ENCODE results near the gene EPB41L4B. TPM values are rescaled to one million over a fixed set of nuclear protein-coding genes. Genes with fewer than 3 reads are reported as not detected.

Gene EPB41L4B
- total RNA-seq, 1 experiment from 2014 or later: 4.6 TPM

GRCh38 chr9:109156708-109157107 lies 164.2 kb downstream of the EPB41L4B start:
- Mint-ChIP-seq H3K4me3 (ENCODE audit: low read depth, unreplicated experiment) (no peak overlapping the region), H3K36me3 (ENCODE audit: insufficient read depth, unreplicated experiment) (no peaks in the 10 kb centered on the region), H3K27me3 (ENCODE audit: unreplicated experiment) (no peaks in the 10 kb centered on the region), H3K9me3 (ENCODE audit: low read depth, unreplicated experiment) (no peaks in the 10 kb centered on the region), H3K27ac (ENCODE audit: unreplicated experiment) (no peak overlapping the region), H3K4me1 (ENCODE audit: low read depth, unreplicated experiment) (no peaks in the 10 kb centered on the region)
- no peak for TF ChIP-seq CTCF (IDR thresholded peaks at IDR 0.05; ENCODE audit: unreplicated experiment)
- CTCF ChIA-PET: interaction anchor here (0.7 kb wide), 1 partner anchor 643 kb away, joined by 3 read pairs; no protein-coding TSS in a partner anchor
- intact Hi-C loops (cut with micrococcal nuclease; ENCODE audit: unreplicated experiment): no loop called here
- BruUV-seq (replicated peaks): no TSS peak
- DNase-seq: no peak

- no peak for DNase-seq
- BruUV-seq (replicated peaks): no TSS peak
- Mint-ChIP-seq H3K4me3 (ENCODE audit: low read depth, unreplicated experiment) (no peak overlapping the region), H3K4me1 (ENCODE audit: low read depth, unreplicated experiment) (no peaks in the 10 kb centered on the region), H3K36me3 (ENCODE audit: insufficient read depth, unreplicated experiment) (no peaks in the 10 kb centered on the region), H3K9me3 (ENCODE audit: low read depth, unreplicated experiment) (no peaks in the 10 kb centered on the region), H3K27ac (ENCODE audit: unreplicated experiment) (no peak overlapping the region), H3K27me3 (ENCODE audit: unreplicated experiment) (no peaks in the 10 kb centered on the region)
- CTCF ChIA-PET: interaction anchor here (0.6 kb wide), 1 partner anchor 50 kb away, joined by 5 read pairs; no protein-coding TSS in a partner anchor
- TF ChIP-seq CTCF (IDR thresholded peaks at IDR 0.05; ENCODE audit: unreplicated experiment): no peak
- intact Hi-C loops (cut with micrococcal nuclease; ENCODE audit: unreplicated experiment): no loop called here
These were observed 169.8 kb downstream of the EPB41L4B start for GRCh38 chr9:109150925-109151545.

- no peak overlapping the region for H3K27ac Mint-ChIP-seq (ENCODE audit: unreplicated experiment)
- no peaks in the 10 kb centered on the region for H3K36me3 Mint-ChIP-seq (ENCODE audit: insufficient read depth, unreplicated experiment)
- no TSS peak for BruUV-seq (replicated peaks)
- TF ChIP-seq CTCF (IDR thresholded peaks at IDR 0.05; ENCODE audit: unreplicated experiment): no peak
- intact Hi-C loops (cut with micrococcal nuclease; ENCODE audit: unreplicated experiment): no loop called here
- no peaks in the 10 kb centered on the region for H3K9me3 Mint-ChIP-seq (ENCODE audit: low read depth, unreplicated experiment)
- CTCF ChIA-PET: no interaction called here
- H3K4me3 Mint-ChIP-seq (ENCODE audit: low read depth, unreplicated experiment): no peak overlapping the region
- no peak for DNase-seq
- no peaks in the 10 kb centered on the region for H3K4me1 Mint-ChIP-seq (ENCODE audit: low read depth, unreplicated experiment)
- no peaks in the 10 kb centered on the region for H3K27me3 Mint-ChIP-seq (ENCODE audit: unreplicated experiment)
These were observed 171.1 kb downstream of the EPB41L4B start for GRCh38 chr9:109149722-109150121.

GRCh38 chr9:109149089-109149488 lies 171.8 kb downstream of the EPB41L4B start:
- Mint-ChIP-seq H3K4me1 (ENCODE audit: low read depth, unreplicated experiment) (no peaks in the 10 kb centered on the region), H3K27ac (ENCODE audit: unreplicated experiment) (no peak overlapping the region), H3K36me3 (ENCODE audit: insufficient read depth, unreplicated experiment) (no peaks in the 10 kb centered on the region), H3K4me3 (ENCODE audit: low read depth, unreplicated experiment) (no peak overlapping the region), H3K9me3 (ENCODE audit: low read depth, unreplicated experiment) (no peaks in the 10 kb centered on the region), H3K27me3 (ENCODE audit: unreplicated experiment) (no peaks in the 10 kb centered on the region)
- no TSS peak for BruUV-seq (replicated peaks)
- CTCF ChIA-PET: no interaction called here
- intact Hi-C loops (cut with micrococcal nuclease; ENCODE audit: unreplicated experiment): no loop called here
- DNase-seq: no peak
- no peak for TF ChIP-seq CTCF (IDR thresholded peaks at IDR 0.05; ENCODE audit: unreplicated experiment)
